HEK293 (cell line): ENCODE results near the gene POLR2H.

Source experiments
- REPIN1 ChIP-seq: fragments of 450-650 bp; formaldehyde crosslinking; IDR thresholded peaks from 2 replicates; pipeline ENCODE4 v1.5.1; 2017; ENCODE audit warnings: missing biosample characterization, missing genetic modification characterization, low read depth
- ZBTB7A ChIP-seq: fragments of 450-650 bp; formaldehyde crosslinking; IDR thresholded peaks from 2 replicates; pipeline ENCODE4 v1.5.1; 2016; ENCODE audit warnings: low read depth, missing biosample characterization, missing genetic modification characterization
- ZNF830 ChIP-seq: fragments of 450-650 bp; IDR thresholded peaks from 2 replicates; pipeline ENCODE4 v1.5.0; 2018; ENCODE audit warnings: missing biosample characterization, missing genetic modification characterization, low read depth, mild to moderate bottlenecking, moderate library complexity
- ZNF843 ChIP-seq: fragments of 450-650 bp; formaldehyde crosslinking; IDR thresholded peaks from 2 replicates; pipeline ENCODE4 v1.5.1; 2016; ENCODE audit warnings: missing biosample characterization, missing genetic modification characterization

DNA sequence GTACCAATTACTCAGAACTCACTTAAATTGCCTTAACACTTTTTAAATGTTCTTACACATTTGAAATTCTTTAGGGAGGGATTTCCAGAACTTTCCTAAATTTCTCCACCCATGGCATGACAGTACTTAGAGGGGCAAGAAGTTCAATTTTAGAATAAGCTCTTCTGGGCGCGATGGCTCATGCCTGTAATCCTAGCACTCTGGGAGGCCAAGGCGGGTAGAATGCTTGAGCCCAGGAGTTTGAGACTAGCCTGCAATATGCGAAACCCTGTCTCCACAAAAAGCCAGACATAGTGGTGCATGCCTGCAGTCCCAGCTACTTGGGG lies 13.5 kb upstream of the POLR2H start:
- TF ChIP-seq ZBTB7A (tag by site-specific recombination) (no peak), REPIN1 (tag by site-specific recombination) (no peak), ZNF830 (tag by site-specific recombination) (no peak), ZNF843 (tag by site-specific recombination) (no peak)
